ENCODE results near the gene SUSD4.

SUSD4 gene

GRCh38 chr1:223209293-223209898, 154.6 kb downstream of the SUSD4 start:
- TF ChIP-seq CEBPB (IDR thresholded peaks at IDR 0.05) (no peak), CREB1 (IDR thresholded peaks at IDR 0.05; ENCODE audit: low read depth) (no peak), USF1 (IDR thresholded peaks at IDR 0.05) (no peak), REST (IDR thresholded peaks at IDR 0.05; ENCODE audit: low read depth) (no peak), RAD21 (IDR thresholded peaks at IDR 0.05; ENCODE audit: low read depth) (no peak), EP300 (IDR thresholded peaks at IDR 0.05; ENCODE audit: borderline replicate concordance) (no peak), YY1 (IDR thresholded peaks at IDR 0.05; ENCODE audit: low read depth) (no peak), MAX (IDR thresholded peaks at IDR 0.05) (no peak), NFIC (IDR thresholded peaks at IDR 0.05) (no peak)

GRCh38 chr1:223208164-223209076, 155.6 kb downstream of the SUSD4 start:
- no peak for TF ChIP-seq REST (IDR thresholded peaks at IDR 0.05; ENCODE audit: low read depth)
- no peak for TF ChIP-seq TEAD4 (IDR thresholded peaks at IDR 0.05)
- TF ChIP-seq TCF12 (IDR thresholded peaks at IDR 0.05; ENCODE audit: low read depth): no peak
- no peak for TF ChIP-seq EGR1 (IDR thresholded peaks at IDR 0.05)
- no peak for TF ChIP-seq ZBTB7A (IDR thresholded peaks at IDR 0.05; ENCODE audit: low read depth)
- no peak for TF ChIP-seq FOXM1 (IDR thresholded peaks at IDR 0.05; ENCODE audit: borderline replicate concordance, low read depth)
- TF ChIP-seq MAX (IDR thresholded peaks at IDR 0.05): no peak
- no peak for TF ChIP-seq YY1 (IDR thresholded peaks at IDR 0.05; ENCODE audit: low read depth)
- no peak for TF ChIP-seq CREB1 (IDR thresholded peaks at IDR 0.05; ENCODE audit: low read depth)
- TF ChIP-seq RAD21 (IDR thresholded peaks at IDR 0.05; ENCODE audit: low read depth): no peak
- no peak for TF ChIP-seq CEBPB (IDR thresholded peaks at IDR 0.05)
- no peak for TF ChIP-seq TAF1 (IDR thresholded peaks at IDR 0.05; ENCODE audit: low read depth)
- no peak for TF ChIP-seq NFIC (IDR thresholded peaks at IDR 0.05)
- TF ChIP-seq USF1 (IDR thresholded peaks at IDR 0.05): no peak
- TF ChIP-seq EP300 (IDR thresholded peaks at IDR 0.05; ENCODE audit: borderline replicate concordance): no peak

GRCh38 chr1:223207293-223208066, 156.5 kb downstream of the SUSD4 start:
- TF ChIP-seq USF1 (IDR thresholded peaks at IDR 0.05): no peak
- TF ChIP-seq NFIC (IDR thresholded peaks at IDR 0.05): no peak
- TF ChIP-seq REST (IDR thresholded peaks at IDR 0.05; ENCODE audit: low read depth): no peak
- TF ChIP-seq MAX (IDR thresholded peaks at IDR 0.05): no peak
- TF ChIP-seq TAF1 (IDR thresholded peaks at IDR 0.05; ENCODE audit: low read depth): no peak
- TF ChIP-seq YY1 (IDR thresholded peaks at IDR 0.05; ENCODE audit: low read depth): no peak
- no peak for TF ChIP-seq EGR1 (IDR thresholded peaks at IDR 0.05)
- TF ChIP-seq TCF12 (IDR thresholded peaks at IDR 0.05; ENCODE audit: low read depth): no peak
- no peak for TF ChIP-seq RAD21 (IDR thresholded peaks at IDR 0.05; ENCODE audit: low read depth)

Measured in Ishikawa (cell line).